GM12801 (cell line): ENCODE measurements around the gene OCEL1.

Source experiments
- TF ChIP-seq, protein P1 (sequence below): IDR thresholded peaks from one replicate; pipeline ENCODE4 v1.5.1; 2011; ENCODE audit warnings: control low read depth; ENCODE audit not compliant: insufficient read length; ENCODE audit errors: extremely low read depth

Gene OCEL1

GRCh38 chr19:17220207-17220758 is 5.7 kb upstream of the OCEL1 start:
- TF ChIP-seq, protein P1, sequence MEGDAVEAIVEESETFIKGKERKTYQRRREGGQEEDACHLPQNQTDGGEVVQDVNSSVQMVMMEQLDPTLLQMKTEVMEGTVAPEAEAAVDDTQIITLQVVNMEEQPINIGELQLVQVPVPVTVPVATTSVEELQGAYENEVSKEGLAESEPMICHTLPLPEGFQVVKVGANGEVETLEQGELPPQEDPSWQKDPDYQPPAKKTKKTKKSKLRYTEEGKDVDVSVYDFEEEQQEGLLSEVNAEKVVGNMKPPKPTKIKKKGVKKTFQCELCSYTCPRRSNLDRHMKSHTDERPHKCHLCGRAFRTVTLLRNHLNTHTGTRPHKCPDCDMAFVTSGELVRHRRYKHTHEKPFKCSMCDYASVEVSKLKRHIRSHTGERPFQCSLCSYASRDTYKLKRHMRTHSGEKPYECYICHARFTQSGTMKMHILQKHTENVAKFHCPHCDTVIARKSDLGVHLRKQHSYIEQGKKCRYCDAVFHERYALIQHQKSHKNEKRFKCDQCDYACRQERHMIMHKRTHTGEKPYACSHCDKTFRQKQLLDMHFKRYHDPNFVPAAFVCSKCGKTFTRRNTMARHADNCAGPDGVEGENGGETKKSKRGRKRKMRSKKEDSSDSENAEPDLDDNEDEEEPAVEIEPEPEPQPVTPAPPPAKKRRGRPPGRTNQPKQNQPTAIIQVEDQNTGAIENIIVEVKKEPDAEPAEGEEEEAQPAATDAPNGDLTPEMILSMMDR, result no peak

GRCh38 chr19:17225053-17225452 is 973 bp upstream of the OCEL1 start:
- TF ChIP-seq, protein P1, result no peak

GRCh38 chr19:17227798-17228367 is 1.9 kb downstream of the OCEL1 start:
- TF ChIP-seq, protein P1, result no peak

GRCh38 chr19:17229890-17230289 is 3.9 kb downstream of the OCEL1 start:
- TF ChIP-seq, protein P1, result no peak

DNA sequence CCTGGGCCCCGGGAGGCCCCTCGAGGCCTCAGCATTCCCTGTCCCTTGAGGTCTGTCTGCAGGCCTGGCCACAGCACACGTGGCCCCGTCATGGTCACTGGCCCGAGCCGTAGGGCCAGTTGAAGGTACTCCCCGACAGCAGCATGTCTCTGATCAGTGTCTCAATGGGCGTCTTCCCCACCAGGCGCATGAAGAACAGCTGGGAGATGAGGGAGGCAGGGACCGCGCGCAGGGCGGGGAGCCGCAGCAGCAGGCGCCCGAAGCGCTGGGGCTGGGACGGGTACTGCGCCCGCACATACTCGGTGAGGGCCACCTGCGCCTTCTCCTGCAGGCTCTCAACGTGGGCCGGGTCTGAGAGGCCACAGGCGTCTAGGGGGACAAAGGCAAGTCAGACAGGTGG is 6.2 kb downstream of the OCEL1 start:
- TF ChIP-seq, protein P1, result no peak

DNA sequence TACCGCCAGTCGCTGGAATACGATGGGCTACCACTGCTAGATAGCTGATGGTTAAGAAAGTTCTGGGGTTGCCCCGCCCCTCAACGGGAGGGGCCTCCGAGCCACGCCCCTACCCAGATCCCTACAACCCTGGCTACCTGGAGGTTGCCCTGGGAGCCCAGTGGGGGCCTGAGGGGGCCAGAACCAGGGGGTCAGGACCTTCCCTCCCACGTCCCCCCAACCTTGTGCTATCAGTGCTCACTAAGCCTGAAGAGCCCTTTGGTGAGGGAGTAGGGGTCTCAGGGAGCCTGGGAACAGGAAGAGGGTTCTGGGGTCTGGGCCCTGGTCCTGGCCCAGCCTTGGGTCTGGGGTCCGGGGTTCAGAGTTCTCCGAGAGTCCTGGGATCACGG is 8.9 kb downstream of the OCEL1 start:
- TF ChIP-seq, protein P1, result no peak

DNA sequence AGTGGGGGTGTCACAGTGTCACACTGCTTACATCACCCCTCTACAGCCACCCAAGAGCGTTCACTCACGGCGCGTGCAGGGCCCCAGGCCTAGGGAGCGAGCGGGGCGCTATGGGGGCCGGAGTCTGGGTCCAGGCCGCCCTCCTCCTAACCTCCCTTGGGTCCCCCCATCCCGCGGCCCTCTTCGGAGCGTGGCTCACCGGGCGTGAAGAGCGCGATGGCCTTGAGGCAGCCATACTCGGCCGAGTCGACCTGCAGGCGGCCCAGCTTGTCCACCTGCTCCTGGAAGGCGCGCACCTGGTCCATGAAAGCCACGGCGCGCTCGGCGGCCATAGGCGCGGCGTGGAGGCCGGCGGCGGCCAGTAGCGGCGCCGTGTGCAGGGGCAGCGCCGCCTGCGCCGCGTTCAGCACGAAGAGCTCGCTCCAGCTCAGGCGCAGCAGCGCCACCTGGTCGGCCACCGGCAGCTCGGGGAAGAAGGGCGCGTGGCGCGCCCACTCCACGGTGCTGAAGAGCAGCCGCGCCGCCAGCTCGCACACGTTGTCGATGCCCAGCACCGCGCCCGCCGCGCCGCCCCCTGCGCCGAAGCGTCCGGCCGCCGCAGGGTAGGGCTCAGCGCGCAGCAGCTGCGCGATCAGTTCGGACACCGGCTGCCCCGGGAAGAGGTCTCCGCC is 9.4 kb downstream of the OCEL1 start:
- TF ChIP-seq, protein P1, result no peak
